Measurements from ENCODE around the gene FHDC1.

DNA sequence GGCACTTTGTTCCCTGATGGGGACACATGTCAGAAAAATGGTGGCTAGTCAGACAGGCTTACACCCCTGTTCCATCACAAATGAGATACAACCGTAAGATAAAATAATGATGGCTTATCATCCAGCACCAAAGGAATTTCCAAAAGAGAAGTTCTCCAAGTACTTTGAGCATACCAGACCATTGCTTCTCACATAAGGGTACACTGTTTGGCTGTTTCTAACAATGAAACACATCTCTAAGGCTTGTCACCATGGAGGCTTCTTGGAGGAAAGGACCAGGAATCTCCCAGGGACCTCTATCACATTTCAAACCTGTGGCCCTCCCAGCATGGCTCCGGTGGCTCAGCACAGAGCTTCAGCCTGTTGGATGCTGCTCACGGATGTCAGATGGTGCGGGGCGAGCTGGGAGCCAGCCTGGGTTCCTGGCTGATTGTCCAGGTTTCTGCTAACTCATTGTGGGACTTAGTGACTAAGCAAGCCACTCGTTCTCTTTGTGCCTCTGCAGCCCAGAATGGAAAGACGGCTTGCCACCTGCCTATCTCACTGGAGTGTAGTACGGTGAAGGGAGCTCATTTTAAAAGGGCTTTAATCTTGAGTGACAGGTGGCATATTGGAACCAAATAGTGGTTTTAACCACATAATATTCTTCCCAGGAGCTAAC is 54.5 kb downstream of the FHDC1 start:
- no peak for TF ChIP-seq PHF8 (IDR thresholded peaks at IDR 0.05; ENCODE audit: borderline replicate concordance, low read depth)
- TF ChIP-seq, protein P1, sequence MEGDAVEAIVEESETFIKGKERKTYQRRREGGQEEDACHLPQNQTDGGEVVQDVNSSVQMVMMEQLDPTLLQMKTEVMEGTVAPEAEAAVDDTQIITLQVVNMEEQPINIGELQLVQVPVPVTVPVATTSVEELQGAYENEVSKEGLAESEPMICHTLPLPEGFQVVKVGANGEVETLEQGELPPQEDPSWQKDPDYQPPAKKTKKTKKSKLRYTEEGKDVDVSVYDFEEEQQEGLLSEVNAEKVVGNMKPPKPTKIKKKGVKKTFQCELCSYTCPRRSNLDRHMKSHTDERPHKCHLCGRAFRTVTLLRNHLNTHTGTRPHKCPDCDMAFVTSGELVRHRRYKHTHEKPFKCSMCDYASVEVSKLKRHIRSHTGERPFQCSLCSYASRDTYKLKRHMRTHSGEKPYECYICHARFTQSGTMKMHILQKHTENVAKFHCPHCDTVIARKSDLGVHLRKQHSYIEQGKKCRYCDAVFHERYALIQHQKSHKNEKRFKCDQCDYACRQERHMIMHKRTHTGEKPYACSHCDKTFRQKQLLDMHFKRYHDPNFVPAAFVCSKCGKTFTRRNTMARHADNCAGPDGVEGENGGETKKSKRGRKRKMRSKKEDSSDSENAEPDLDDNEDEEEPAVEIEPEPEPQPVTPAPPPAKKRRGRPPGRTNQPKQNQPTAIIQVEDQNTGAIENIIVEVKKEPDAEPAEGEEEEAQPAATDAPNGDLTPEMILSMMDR (IDR thresholded peaks at IDR 0.05): no peak
- no peak for TF ChIP-seq RNF2 (IDR thresholded peaks at IDR 0.05; ENCODE audit: borderline replicate concordance, low read depth)
- no peak for TF ChIP-seq CEBPB (IDR thresholded peaks at IDR 0.05)
- TF ChIP-seq POLR2A (IDR thresholded peaks at IDR 0.05; ENCODE audit: low read length): no peak

Data from A549 (cell line).